ENCODE results near the gene GABRG3. TPM values are rescaled to one million over a fixed set of nuclear protein-coding genes. Genes with fewer than 3 reads are reported as not detected.
A peak's percentile ranks its signal among the peaks of the same experiment; 100 is the strongest.

The GABRG3 gene
- polyA plus RNA-seq, 2 of the 4 experiments (the other 2 are of a cell fraction), result 0.08 to 0.18 TPM

GRCh38 chr15:27127815-27128570 lies 157.0 kb downstream of the GABRG3 start:
- Histone ChIP-seq H3K4me3 (no peak overlapping the region), H3K9me3 (0 out of 3 replicates have a peak, but pooled peaks cover 4% of the 10 kb centered on the region), H3K4me2 (no peak overlapping the region), H3K27ac (no peak overlapping the region), H3K4me1 (no peaks in the 10 kb centered on the region)
- no peak for DNase-seq (ENCODE audit: low read depth in 1 of 2, low spot score in 1 of 2)
- no peak for ATAC-seq
- TF ChIP-seq NPAS2 (CRISPR knock-in tag; IDR thresholded peaks at IDR 0.05; ENCODE audit: borderline replicate concordance), result no peak
- no peak for TF ChIP-seq POLR2A (IDR thresholded peaks at IDR 0.05; ENCODE audit: low read length)
- TF ChIP-seq PHF8 (IDR thresholded peaks at IDR 0.05; ENCODE audit: borderline replicate concordance, low read depth), result no peak
- TF ChIP-seq ZNF302 (CRISPR knock-in tag; IDR thresholded peaks at IDR 0.05), result no peak
- TF ChIP-seq RCOR1 (IDR thresholded peaks at IDR 0.05; ENCODE audit: low read depth, low read length), result no peak
- no peak for TF ChIP-seq HES2 (IDR thresholded peaks at IDR 0.05)
- no peak for TF ChIP-seq TP53 (CRISPR knock-in tag; IDR thresholded peaks at IDR 0.05)
- TF ChIP-seq ZC3H11A (IDR thresholded peaks at IDR 0.05), result no peak
- TF ChIP-seq MYC (IDR thresholded peaks at IDR 0.05; ENCODE audit: borderline replicate concordance, low read length), result no peak
- no peak for TF ChIP-seq CBX8 (IDR thresholded peaks at IDR 0.05)
- no peak for TF ChIP-seq RNF2 (IDR thresholded peaks at IDR 0.05; ENCODE audit: borderline replicate concordance, low read depth)
- no peak for TF ChIP-seq POLR2AphosphoS2 (conservative IDR thresholded peaks at IDR 0.05; ENCODE audit: low read length)
- TF ChIP-seq EHMT2 (IDR thresholded peaks at IDR 0.05; ENCODE audit: low read depth), result no peak
- no peak for TF ChIP-seq FOSB (CRISPR knock-in tag; IDR thresholded peaks at IDR 0.05)
- no peak for TF ChIP-seq SREBF2 (IDR thresholded peaks at IDR 0.05)
- no peak for TF ChIP-seq ELK1 (IDR thresholded peaks at IDR 0.05; ENCODE audit: low read depth, low read length)
- TF ChIP-seq KDM1A (IDR thresholded peaks at IDR 0.05; ENCODE audit: low read depth), result no peak
- FAIRE-seq, result no peak
- ChIA-PET POLR2A (no interaction called here), CTCF (no interaction called here)
- WGBS (ENCODE audit: missing lambda C conversion rate), result 35% methylated on average over 12 of the region's 12 CpGs

- no peak overlapping the region for H3K4me2 ChIP-seq
- WGBS (ENCODE audit: missing lambda C conversion rate), result 22% methylated on average over 2 of the region's 2 CpGs
- POLR2A ChIA-PET, result no interaction called here
- TF ChIP-seq JUN (IDR thresholded peaks at IDR 0.05) (no peak), MAFK (IDR thresholded peaks at IDR 0.05; ENCODE audit: partially characterized antibody) (no peak), NFE2L2 (conservative IDR thresholded peaks at IDR 0.05; ENCODE audit: low read length) (no peak), CBX2 (IDR thresholded peaks at IDR 0.05; ENCODE audit: borderline replicate concordance, low read depth) (no peak)
- no peak overlapping the region for H3K4me3 ChIP-seq
- H3K4me1 ChIP-seq, result no peaks in the 10 kb centered on the region
- no peak overlapping the region for H3K27ac ChIP-seq
- DNase-seq (ENCODE audit: low read depth in 1 of 2, low spot score in 1 of 2), result no peak
- H3K9me3 ChIP-seq, result 0 out of 3 replicates have a peak, but pooled peaks cover 4% of the 10 kb centered on the region
- no peak for FAIRE-seq
- CTCF ChIA-PET, result no interaction called here
- ATAC-seq, result no peak
Observed at GRCh38 chr15:27133249-27133648, 162.3 kb downstream of the GABRG3 start.

- TF ChIP-seq TP53 (CRISPR knock-in tag; IDR thresholded peaks at IDR 0.05) (no peak), BCL3 (IDR thresholded peaks at IDR 0.05) (no peak), ZFP36 (IDR thresholded peaks at IDR 0.05; ENCODE audit: borderline replicate concordance, partially characterized antibody) (peak; percentile 20)
- no peak for FAIRE-seq
- no peak overlapping the region for H3K4me2 ChIP-seq
- ChIA-PET CTCF (interaction anchor here (1.3 to 1.7 kb wide), 2 partner anchors 32 to 34 kb away, joined by 3 to 9 read pairs; no protein-coding TSS in a partner anchor), POLR2A (no interaction called here)
- H3K4me1 ChIP-seq, result no peaks in the 10 kb centered on the region
- 23% methylated on average over 4 of the region's 4 CpGs for WGBS (ENCODE audit: missing lambda C conversion rate)
- H3K4me3 ChIP-seq, result no peak overlapping the region
- no peak overlapping the region for H3K27ac ChIP-seq
- 0 out of 3 replicates have a peak, but pooled peaks cover 1% of the 10 kb centered on the region for H3K9me3 ChIP-seq
- ATAC-seq, result no peak
- DNase-seq (ENCODE audit: low read depth in 1 of 2, low spot score in 1 of 2), result no peak
Observed at GRCh38 chr15:27134481-27134880, 163.5 kb downstream of the GABRG3 start.
